Germinal center (tissue), 1 donor: ENCODE measurements around the gene SATB1.
"Not testable (repeated sequence)": the region's sequence is repeated elsewhere in the genome, so short reads cannot be mapped to it uniquely, and the experiment has no call there.

Source experiments
- DNase-seq: peaks from one replicate; pipeline ENCODE4 v3.0.0; 2012; ENCODE audit warnings: mixed read lengths, low spot score

SATB1 gene

DNA sequence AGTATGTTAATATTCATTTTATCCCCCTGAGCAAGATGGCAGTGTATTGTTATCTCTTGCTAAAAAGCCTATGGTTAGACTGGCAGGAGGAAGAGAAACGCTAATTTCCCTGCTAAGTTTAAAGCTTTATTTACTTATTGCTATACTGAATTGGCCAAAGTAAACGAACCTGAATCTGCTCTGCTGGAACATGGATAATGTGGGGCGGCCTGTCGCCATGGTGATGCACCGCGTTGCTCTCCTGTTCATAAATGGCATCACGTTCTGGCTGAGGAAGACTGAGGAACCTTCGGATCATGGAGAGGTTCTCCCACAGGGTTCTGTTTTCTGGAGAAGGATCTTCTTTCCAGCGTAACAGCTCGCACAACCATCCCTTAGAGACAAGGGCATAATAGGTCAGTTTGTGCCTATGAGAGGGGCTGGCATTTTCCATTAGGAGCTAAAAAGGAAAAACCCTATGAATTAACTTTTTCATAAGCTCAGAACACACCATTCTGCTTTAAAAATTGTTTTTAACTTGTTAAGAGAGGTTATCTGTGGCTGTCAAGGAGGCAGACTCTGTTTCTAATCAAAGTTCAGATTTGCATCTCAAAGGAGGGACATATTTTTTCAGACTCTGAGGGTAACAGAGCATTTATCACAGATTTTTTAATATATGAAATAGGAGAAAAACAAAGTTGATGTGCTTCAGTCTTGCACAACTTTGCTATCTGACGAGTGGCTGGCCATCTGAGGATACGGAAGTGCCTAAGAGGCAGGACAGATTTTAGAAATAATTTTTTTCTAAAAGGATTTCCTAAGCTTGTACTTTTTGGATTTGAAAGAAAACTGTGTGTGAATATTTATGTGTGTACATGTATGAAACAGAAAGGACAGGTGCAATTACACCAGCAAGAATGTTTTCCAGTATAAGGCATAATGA, 73.1 kb downstream of the SATB1 start:
- DNase-seq, result no peak

DNA sequence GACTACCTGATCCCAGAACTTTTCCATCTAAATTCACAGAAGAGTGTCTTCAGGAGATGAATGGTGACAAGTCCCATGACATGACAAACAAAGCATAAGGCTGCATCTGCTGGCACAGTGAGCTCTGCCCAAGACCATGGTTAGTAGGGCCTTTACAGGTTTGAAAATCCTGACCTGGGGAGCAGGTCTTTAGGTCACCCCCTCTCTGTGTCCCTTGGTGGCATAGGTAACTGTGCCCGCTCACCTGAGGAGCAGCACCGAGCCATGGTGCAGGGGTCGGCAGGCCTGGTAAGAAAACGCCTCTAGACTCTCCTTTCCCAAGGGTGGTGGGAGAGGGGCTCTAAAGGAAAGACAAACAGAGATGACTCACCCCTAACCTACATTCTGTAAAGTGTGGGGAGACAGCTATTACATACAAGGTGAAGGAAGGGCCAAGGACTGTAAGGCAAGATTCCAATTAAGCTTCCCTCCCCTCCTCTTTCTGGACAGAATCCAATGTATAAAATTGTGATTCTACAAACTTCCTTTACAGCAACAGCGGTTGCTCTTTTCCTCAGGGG, 74.0 kb downstream of the SATB1 start:
- DNase-seq, result no peak

DNA sequence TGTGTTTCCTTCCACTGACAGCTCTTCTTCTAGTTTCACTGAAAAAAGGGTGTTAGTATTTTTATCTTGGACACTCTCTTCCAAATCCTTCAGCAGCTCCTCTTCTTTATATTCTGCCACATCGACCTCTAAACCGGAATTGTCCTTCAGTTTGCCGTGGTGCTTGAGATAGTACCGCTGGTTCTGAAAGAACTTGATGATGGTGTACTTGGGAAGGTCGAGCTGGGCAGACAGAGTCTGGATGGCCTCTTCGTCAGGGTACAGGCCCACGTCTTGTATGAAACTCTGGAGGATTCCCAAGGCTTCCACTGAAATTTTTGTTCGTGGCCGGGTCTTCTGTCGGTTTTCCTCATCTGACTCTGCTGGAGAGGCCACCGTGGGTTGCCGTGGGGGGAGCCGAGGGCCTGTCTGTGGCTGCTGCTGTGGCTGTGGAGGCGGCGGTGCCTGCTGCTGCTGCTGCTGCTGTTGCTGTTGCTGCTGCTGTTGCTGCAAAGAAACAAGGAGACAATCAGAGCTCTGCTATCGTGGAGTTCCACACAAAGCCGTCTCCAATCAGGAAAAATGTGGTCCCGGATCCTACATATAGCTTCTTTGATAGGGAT, 75.8 kb downstream of the SATB1 start:
- DNase-seq, result no peak

DNA sequence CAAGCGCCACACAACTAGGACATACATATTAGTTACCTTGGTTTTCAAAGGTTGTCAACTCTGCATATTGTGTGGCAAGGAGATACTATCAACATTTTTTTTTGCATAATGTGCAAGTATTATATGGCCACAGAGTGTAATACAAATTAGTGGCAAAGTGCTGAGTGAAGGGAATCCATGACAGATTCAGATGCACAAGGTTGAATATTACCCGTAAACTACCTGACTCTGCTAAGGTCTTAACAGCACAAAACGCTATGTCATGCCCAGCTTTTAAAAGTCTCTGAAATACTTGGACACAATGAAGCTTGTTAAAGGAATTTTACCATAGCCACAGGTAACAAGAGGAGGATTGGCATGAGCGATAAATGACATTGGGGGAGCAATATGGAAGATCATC, 79.0 kb downstream of the SATB1 start:
- DNase-seq, result no peak

DNA sequence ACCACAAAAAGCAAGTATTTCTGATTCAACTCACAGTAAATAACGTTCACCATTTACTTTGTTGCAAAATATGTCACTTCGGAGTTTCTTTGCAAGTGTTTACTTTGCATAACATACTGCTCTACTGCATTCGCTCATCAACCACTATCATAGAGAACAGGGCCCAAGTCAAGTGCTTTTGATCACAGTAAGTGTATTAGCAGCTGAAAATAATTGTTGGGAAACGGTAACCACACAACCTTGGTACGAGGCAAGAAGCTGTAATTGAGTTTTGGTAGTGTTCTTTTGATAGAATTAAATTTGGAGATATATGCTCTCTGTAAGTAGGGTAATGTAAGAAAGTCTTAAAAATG, 80.1 kb downstream of the SATB1 start:
- DNase-seq, result no peak

DNA sequence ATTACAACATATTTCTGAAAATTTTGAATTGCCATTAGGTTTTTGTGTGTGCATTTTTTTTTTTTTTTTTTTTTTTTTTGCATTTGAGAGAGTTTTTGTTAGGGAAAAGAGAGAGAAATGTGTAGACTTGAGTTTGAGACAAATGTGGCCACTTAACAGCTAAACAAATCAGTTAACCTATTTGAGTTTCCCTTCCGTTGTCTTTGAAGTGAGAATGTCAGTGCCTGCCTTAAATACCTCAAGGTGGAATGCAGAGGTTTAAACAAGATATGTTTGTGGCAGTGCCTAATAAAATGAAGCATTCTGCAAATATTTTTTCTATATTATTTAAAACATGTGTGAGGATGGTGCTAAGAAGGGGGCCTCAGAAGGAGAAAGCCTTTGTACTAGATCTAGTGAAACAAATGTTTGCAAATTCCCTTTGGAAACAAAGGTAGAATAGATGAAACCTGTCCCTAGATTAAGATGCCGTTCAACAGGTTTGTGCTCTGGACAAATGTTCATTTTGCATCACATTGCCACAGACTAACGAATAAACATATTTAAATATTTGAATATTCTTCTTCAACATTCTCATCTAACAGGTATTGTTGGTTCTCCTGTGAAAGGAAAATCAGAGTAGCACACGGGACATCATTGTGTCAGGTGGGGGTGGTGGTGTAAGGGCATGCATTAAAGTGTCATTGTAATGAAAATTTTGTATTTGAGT, 80.7 kb downstream of the SATB1 start:
- DNase-seq, result no peak

DNA sequence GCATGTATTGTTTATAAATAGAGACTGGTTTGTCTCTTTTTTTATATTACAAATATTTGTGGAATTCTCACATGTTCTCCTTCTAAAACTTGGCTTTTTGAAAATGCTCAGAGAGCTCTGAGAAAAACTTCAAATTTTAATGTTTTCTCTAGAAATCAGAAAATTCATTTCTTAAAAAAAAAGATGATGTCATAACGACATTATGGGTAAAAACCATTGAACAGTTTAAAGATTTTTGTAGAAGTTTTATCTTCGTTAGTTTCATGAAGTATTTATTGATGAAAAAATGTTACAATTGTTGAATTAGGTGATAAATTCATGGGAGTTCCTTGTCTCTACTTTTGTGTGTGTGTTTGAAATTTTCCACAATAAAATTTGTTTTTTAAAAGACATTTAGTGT, 81.3 kb downstream of the SATB1 start:
- no peak for DNase-seq

DNA sequence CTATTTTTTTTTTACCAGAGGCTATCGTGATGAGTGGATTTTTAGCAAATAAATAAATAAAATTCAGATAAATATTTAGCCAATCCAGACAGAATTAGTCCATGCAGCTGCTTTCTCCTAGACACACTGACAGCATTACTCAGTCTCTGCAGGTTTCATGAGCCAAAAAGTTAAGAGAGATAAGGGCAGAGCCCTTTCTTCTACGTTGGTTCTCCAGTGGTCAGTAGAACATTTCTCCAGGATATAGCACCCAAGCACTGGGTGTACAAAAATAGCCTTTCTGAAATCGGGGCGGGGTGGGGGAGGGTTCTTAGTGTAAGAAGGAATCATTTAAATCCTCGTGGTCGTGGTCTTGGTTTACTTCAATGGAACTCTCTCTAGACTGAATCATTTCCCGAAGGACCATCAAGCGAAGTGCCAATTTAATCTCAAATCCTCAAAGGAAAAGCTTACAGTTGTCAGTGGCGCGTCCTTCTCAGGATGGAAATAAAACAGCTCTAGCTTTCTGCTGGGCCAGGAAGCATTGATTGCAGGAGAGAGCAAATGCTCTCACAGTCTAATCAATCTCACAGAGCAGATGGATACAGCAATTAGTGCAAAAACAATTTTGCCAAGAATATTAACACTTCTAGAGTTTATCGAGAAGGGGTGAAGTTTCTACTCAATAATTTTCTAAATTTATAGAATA, 86.2 kb downstream of the SATB1 start:
- DNase-seq, result no peak

DNA sequence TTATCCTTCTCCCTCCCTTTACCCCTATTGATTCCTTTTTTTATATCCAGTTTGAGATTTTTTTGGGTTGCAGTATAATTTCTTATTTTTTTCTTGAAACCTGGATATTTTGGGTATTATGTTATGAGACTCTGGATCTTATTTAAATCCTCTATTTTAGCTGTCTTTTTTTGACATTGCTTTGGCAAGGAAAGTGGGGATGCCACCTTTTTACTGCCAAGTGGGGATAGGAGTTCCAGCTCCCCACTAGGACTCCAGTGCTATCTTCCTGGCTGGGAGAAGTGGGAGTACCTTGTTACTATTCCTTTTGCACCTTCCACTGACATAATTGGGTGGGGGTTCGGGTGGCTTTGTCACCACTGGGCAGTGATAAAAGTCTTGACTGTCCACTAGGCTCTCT, 87.9 kb downstream of the SATB1 start:
- DNase-seq, result no peak

DNA sequence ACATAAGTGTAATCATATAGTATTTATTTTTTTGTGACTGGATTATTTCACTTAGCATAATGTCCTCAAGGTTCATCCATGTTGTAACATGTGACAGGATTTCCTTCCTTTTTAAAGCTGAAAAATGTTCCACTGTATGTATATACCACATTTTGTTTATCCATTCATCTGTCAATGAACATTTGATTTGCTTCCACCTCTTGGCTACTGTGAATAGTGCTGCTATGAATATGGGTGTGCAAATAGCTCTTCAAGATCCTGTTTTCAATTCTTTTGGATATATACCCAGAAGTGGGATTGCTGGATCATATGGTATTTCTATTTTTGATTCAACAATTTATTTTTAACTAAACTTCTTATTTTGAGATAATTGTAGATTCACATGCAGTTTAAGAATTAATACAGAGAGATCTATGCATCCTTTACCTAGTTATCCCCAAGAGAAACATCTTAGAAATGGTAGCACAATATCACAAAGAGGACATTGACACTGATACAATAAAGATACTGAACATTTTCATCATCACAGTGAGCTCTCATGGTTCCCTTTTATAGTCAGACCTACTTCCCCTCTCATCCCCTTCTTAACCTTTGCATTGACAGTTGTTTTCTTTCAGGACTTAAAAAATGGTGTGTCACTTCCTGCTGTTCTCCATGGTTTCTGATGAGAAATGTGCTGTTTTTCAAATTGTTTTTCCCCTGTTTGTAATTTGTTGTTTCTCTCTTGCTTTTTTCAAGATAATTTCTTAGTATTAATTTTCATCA, 90.1 kb downstream of the SATB1 start:
- DNase-seq, result no peak

DNA sequence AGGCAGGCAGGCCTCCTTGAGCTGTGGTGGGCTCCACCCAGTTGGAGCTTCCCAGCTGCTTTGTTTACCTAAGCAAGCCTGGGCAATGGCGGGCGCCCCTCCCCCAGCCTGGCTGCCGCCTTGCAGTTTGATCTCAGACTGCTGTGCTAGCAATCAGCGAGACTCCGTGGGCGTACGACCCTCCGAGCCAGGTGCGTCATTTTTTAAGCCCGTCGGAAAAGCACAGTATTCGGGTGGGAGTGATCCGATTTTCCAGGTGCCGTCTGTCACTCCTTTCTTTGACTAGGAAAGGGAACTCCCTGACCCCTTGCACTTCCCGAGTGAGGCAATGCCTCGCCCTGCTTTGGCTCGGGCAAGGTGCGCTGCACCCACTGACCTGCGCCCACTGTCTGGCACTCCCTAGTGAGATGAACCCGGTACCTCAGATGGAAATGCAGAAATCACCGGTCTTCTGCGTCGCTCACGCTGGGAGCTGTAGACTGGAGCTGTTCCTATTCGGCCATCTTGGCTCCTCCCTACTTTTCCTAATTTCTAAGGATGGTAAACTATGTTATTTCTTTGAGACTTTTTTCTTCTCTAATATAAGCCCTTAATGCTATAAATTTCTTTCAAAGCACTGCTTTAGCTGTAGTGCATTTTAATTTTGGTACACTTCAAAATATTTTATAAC, 94.2 kb downstream of the SATB1 start:
- not testable (repeated sequence) for DNase-seq

DNA sequence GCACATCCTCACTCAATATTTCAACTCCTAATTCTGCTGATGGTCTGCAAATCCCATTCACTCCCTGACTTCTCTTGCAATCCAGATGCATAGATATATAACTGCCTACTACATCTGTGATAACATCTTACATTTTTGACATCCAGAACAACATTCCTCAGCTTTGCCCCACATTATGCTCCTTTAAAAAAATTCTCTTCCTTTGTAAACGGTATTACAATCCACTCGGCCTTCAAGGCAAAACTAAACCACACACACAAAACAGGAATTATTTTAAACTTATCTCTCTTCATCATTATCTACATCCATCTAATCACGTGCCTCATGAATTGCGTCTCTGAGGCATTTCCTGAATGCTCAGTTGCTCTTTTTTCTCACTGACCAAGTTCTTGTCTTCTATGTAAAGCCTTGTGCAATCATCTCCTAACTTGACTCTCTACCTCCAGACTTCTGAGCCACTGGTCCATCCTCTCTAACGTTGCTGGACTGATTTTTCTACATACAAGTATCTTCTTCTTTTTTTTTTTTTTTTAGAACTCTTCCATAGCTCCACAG, 117.0 kb downstream of the SATB1 start:
- no peak for DNase-seq

DNA sequence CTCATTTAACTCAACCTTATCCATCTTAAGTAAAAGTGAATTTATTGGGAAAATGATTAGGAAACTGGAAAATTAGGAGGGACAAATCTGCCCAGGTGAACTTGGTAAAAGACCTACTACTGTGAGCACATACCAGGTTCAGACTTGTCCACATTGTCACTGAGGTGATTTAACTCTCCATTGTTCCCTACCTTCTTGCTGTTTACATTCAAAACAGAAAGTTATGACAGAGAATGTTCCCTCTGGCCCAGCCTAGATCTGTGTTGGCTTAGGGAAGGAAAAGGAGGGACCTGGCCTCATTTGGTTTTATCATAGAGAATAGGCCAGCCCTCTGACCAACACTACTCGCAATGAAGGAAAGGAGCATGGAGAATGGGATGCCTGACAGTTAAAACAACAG, 117.6 kb downstream of the SATB1 start:
- no peak for DNase-seq

DNA sequence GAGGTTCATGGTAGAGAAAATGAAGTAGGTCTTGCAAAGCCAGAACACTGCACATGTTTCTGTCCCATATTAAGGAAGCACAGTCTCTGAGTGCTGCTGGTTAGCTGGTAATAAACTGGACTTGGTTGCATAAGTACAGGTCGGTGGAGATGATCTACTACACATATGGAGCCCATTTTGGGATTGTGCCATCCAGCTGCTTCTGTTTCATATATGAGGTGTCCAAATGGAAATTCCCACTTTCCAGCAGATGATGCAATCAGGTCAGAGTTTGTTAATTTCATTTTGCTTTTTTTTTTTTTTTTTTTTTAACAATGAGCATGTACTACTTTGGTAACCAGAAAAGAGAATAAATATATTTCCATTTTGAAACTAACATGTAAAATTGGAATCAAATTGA, 122.6 kb downstream of the SATB1 start:
- no peak for DNase-seq

DNA sequence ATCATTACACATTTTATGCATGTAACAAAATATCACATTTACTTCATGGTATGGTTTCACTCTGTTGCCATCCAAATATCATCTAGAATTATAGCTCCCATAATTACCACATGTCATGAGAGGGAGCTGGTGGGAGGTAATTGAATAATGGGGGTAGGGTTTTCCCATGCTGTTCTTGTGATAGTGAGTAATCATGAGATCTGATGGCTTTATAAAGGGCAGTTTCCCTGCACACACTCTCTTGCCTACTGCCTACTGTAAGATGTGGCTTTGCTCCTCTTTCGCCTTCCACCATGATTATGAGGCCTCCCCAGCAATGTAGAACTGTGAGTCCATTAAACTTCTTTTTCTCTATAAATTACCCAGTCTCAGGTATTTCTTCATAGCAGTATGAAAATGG, 123.4 kb downstream of the SATB1 start:
- DNase-seq, result no peak

DNA sequence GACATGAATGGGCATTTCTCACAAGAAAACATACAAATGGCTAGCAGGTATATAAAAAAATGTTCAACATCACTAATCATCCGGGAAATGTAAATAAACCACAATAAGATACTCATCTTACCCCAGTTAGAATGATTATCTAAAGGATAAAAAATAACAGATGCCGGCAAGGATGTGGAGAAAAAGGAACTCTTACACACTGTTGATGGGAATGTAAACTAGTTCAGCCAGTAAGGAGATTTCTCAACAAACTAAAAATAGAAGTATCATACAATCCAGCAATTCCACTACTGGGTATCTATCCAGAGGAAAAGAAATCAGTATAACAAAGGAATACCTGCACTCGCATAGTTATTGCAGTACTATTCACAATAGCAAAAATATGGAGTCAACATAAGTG, 124.2 kb downstream of the SATB1 start:
- DNase-seq, result no peak

DNA sequence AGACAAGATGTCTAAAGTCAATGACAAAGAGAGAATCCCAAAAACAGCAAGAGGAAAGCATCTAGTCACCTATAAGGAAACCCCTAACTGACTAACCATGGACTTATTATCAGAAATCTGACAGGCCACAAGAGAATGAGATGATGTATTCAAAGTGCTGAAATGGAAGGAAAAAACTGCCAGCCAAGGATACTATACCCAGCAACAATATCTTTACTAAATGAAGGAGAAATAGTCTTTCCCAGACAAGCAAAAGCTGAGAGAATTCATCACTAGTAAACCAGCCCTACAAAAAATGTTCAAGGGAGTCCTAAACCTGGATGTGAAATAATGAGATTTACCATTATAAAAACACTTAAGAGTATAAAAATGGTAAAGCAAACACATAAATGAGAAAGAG, 128.0 kb downstream of the SATB1 start:
- no peak for DNase-seq
